ENCODE measurements around the gene MRPL53. TPM values are rescaled to one million over a fixed set of nuclear protein-coding genes. Genes with fewer than 3 reads are reported as not detected.
A peak's percentile ranks its signal among the peaks of the same experiment; 100 is the strongest.

Gene MRPL53
- total and polyA plus RNA-seq, 2 of the 8 experiments (the other 6 are each of a cell fraction or from before 2014, with no cell fraction given): 36.6 to 46.3 TPM

GRCh38 chr2:74472086-74472944, at the start of gene MRPL53 (continued):
- TF ChIP-seq CHD7 (IDR thresholded peaks at IDR 0.05; ENCODE audit: insufficient replicate concordance, low read length): no peak
- no peak for TF ChIP-seq CBX5 (IDR thresholded peaks at IDR 0.05; ENCODE audit: low read depth, low read length)
- 0 out of 2 replicates have a peak, but pooled peaks have one; percentile 11 for TF ChIP-seq TCF12 (IDR thresholded peaks at IDR 0.05; ENCODE audit: low read depth, low read length)
- TF ChIP-seq SAP30 (IDR thresholded peaks at IDR 0.05; ENCODE audit: insufficient read depth, insufficient replicate concordance, low read length): peak; percentile 97
- peak; percentile 79 for TF ChIP-seq KDM5A (IDR thresholded peaks at IDR 0.05; ENCODE audit: low read length)
- TF ChIP-seq POLR2A (IDR thresholded peaks at IDR 0.05; ENCODE audit: control extremely low read depth in 1 of 2, low read depth in 2 of 2, low read length in 2 of 2): peak; percentile 80 to 95
- TF ChIP-seq SIX5 (IDR thresholded peaks at IDR 0.05; ENCODE audit: low read depth, low read length): no peak
- TF ChIP-seq POLR2AphosphoS5 (IDR thresholded peaks at IDR 0.05; ENCODE audit: low read depth, low read length): peak; percentile 94
- 0 out of 2 replicates have a peak, but pooled peaks have one; percentile 48 for TF ChIP-seq E2F6 (IDR thresholded peaks at IDR 0.05)
